ENCODE measurements around the gene CMTM5.

- TF ChIP-seq TAF1 (IDR thresholded peaks at IDR 0.05; ENCODE audit: low read depth, low read length) = no peak
- TF ChIP-seq SPI1 (IDR thresholded peaks at IDR 0.05; ENCODE audit: low read depth, low read length) = no peak
- TF ChIP-seq POLR2A (IDR thresholded peaks at IDR 0.05; ENCODE audit: low read depth, low read length) = no peak
These were observed 48.3 kb downstream of the CMTM5 start for GRCh38 chr14:23425169-23425568.
